ENCODE data around the gene PML.
"Not testable (repeated sequence)": the region's sequence is repeated elsewhere in the genome, so short reads cannot be mapped to it uniquely, and the experiment has no call there.

DNA sequence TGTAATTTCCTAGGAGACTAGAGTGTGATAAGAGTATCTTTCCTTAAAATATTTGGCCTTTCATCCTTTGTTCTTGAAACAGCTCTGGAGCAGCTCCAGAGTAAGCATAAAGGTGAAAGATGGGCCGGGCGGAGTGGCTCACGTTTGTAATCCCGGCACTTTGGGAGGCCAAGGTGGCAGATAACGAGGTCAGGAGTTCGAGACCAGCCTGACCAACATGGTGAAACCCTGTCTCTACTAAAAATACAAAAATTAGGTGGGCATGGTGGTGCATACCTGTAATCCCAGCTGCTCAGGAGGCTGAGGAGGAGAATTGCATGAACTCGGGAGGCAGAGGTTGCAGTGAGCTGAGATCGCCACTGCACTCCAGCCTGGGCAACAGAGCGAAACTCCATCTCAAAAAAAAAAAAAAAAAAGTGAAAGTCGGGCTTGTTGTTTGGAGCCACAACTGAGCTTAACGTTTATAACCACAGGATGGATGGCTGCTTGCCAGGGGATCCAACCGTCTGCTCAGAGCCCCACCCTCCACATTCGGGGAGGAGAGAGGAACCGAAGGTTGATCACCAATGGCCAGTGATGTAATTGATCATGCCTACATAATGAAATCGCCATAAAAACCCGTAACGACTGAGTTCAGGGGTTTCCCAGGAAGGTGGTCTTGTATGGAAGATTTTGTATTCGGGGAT lies 18.9 kb upstream of the PML start:
- TF ChIP-seq, protein P1, sequence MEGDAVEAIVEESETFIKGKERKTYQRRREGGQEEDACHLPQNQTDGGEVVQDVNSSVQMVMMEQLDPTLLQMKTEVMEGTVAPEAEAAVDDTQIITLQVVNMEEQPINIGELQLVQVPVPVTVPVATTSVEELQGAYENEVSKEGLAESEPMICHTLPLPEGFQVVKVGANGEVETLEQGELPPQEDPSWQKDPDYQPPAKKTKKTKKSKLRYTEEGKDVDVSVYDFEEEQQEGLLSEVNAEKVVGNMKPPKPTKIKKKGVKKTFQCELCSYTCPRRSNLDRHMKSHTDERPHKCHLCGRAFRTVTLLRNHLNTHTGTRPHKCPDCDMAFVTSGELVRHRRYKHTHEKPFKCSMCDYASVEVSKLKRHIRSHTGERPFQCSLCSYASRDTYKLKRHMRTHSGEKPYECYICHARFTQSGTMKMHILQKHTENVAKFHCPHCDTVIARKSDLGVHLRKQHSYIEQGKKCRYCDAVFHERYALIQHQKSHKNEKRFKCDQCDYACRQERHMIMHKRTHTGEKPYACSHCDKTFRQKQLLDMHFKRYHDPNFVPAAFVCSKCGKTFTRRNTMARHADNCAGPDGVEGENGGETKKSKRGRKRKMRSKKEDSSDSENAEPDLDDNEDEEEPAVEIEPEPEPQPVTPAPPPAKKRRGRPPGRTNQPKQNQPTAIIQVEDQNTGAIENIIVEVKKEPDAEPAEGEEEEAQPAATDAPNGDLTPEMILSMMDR (IDR thresholded peaks at IDR 0.05): not testable (repeated sequence)
- TF ChIP-seq POLR2A (IDR thresholded peaks at IDR 0.05): not testable (repeated sequence)

Measured in ovary (tissue), 3 donors.